ENCODE results near the gene B4GALNT3. TPM values are rescaled to one million over a fixed set of nuclear protein-coding genes. Genes with fewer than 3 reads are reported as not detected.

The B4GALNT3 gene
- 0.11 TPM in 1 of 2 replicates, not detected in the other for total RNA-seq

GRCh38 chr12:459430-460258 lies at the start of gene B4GALNT3:
TSS of gene B4GALNT3 (plus strand) at chr12:459939. CDS start at chr12:460377, 438 bp downstream.

Other genes with a start within 250 kb of the B4GALNT3 start
- gene SLC6A12, start 245.8 kb upstream of the B4GALNT3 start, total RNA-seq: 0.11 and 0.26 TPM in 2 replicates
- gene SLC6A13, start 197.1 kb upstream of the B4GALNT3 start, total RNA-seq: 0.09 TPM in 1 of 2 replicates, not detected in the other
- 53.0 and 60.3 TPM in 2 replicates for gene KDM5A, start 70.6 kb upstream of the B4GALNT3 start, total RNA-seq
- gene CCDC77, start 58.3 kb upstream of the B4GALNT3 start, total RNA-seq: 5.9 and 7.4 TPM in 2 replicates
- 2.6 and 2.8 TPM in 2 replicates for gene NINJ2, start 203.5 kb downstream of the B4GALNT3 start, total RNA-seq